GM20000 (cell line): ENCODE results near the gene KCNJ12.

Source experiments
- DNase-seq: peaks from one replicate; pipeline ENCODE4 v3.0.0; 2012; ENCODE audit warnings: low spot score
- CTCF ChIP-seq: IDR thresholded peaks from 2 replicates; pipeline ENCODE4 v1.5.1; 2012; ENCODE audit warnings: mild to moderate bottlenecking, control low read depth; ENCODE audit errors: extremely low read depth, missing control alignments

Gene KCNJ12

GRCh38 chr17:21365016-21365415 is 11.1 kb upstream of the KCNJ12 start:
- DNase-seq = no peak

GRCh38 chr17:21368545-21369246 is 7.5 kb upstream of the KCNJ12 start:
- no peak for TF ChIP-seq CTCF
- DNase-seq = no peak

More at GRCh38 chr17:21365016-21365415, 11.1 kb upstream of the KCNJ12 start:
- TF ChIP-seq CTCF = no peak

GRCh38 chr17:21369395-21369794 is 6.8 kb upstream of the KCNJ12 start:
- no peak for DNase-seq
- no peak for TF ChIP-seq CTCF

- TF ChIP-seq CTCF = no peak
- DNase-seq = no peak
These were observed 5.7 kb upstream of the KCNJ12 start for GRCh38 chr17:21370430-21370829.

GRCh38 chr17:21371511-21372081 is 4.6 kb upstream of the KCNJ12 start:
- no peak for DNase-seq

GRCh38 chr17:21372256-21372954 is 3.8 kb upstream of the KCNJ12 start:
- TF ChIP-seq CTCF = no peak
- no peak for DNase-seq

More at GRCh38 chr17:21371511-21372081, 4.6 kb upstream of the KCNJ12 start:
- TF ChIP-seq CTCF = no peak

- no peak for DNase-seq
- TF ChIP-seq CTCF = no peak
These were observed 3.1 kb upstream of the KCNJ12 start for GRCh38 chr17:21373036-21373435.
